HG02885 (cell line): Measurements from ENCODE around the gene CDC26.
A peak's percentile ranks its signal among the peaks of the same experiment; 100 is the strongest.

Experiments used
- ATAC-seq: cut with Tn5 transposase; IDR thresholded peaks from one replicate; pipeline ENCODE4 v1.9.1; 2021; ENCODE audit warnings: mild to moderate bottlenecking; ENCODE audit not compliant: unreplicated experiment, poor library complexity

CDC26 gene

DNA sequence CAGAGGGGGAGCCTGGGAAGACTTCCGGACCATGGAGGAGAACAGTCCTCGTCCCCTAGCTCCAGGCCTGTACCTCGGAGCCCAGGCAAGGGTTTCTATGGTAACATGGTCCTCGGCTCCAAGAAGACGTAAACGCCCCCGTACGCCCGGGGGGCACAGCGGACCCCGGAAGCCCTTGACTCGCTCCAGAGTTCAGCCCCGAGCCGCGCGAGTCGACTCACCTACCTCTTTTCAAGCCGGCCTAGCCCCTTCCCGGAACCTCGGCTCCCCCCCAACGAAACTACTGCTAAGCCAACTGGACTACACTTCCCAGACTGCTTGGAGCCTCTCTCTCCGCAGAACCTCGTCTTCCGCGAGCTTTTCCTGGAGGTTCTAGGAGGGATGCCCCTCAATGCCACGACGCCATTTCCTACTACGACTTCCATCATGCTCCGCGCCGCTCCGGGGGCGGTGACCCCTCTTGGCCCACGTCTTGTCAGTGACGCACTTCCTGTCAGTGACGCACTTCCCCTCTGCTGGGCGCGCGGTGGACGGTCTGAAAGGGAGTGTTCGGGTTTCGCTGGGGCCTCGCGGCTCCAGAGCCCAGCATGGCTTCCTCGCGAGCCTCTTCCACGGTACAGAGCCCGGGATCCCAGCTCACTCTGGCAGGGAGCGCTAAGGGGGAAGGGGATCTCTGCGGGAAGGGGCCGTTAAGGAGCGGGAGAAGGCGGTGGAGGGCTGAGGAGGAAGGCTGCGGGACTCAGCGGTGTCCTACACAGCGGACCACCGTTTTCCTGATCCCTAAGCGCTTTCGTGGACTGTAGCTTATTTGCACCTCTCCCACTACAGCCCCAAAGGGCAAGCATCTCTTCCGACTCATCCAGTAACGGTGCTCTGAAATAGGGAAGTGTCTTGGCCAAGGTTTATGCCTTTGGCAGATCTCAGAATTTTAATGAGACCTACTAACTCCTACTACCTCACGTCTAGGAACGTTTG is at the start of gene CDC26, which contains the start of gene PRPF4:
CDC26 (minus strand) TSS at position 416 of the 975 bp plus-strand sequence. CDS start 3,065 bp downstream, outside the sequence.
PRPF4 (plus strand) TSS at position 502 of the 975 bp plus-strand sequence; CDS start at position 588, 86 bp downstream.
- peak; percentile 97 for ATAC-seq

DNA sequence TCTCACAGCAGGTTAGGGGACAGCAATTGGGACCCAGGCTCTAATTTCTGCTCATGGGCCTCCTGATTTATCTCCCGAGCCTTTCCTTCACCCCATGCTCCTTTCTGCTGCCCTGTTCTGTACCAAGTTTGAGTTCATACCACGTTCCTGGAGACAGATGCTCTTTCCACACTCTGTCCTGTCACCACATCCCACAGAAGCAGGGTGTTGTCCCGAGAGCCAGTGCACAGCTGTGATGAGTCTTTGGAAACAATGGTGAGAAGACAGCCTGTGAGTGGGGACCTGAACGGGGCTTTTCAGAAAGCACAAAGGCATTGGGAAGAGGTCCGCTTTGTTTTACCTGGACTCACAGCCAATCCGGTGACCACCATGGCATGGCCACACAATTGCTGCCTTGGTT is 47.3 kb upstream of the CDC26 start:
- ATAC-seq, result no peak

DNA sequence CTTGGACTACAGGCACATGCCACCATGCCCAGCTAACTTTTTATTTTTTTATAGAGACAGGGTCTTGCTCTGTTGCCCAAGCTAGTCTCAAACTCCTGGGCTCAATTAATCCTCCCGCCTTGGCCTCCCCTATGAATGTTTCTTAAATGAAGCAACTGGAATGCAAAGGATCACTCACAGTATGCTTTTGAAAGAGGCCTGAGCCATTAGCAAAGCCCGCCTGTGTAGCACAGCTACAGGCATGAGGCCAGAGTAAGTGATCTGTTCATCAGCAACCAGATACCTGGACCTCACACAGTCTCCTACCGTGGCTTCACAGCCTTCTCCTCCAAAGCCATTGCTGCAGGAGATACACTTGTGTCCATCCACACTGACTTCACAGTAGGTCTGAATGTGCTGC is 44.7 kb upstream of the CDC26 start:
- ATAC-seq, result no peak

DNA sequence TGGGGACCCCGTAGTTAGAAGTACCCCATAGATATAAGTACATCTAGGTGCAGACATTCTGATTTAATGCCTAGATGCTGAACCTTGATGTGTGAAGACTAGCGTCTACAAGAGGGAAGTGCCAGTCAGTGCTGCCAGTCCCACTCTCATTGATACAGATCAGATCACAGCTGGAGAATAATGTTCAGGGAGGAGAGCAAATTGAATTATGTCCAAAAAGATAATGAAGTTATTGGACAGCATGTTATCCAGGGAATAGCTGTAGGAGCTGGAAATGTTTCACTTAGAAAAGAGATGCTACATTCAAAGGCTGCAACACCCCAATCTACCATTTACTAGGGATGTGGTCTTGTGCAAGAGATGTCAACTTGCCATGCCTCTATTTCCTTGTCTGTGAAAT is 43.7 kb upstream of the CDC26 start:
- ATAC-seq, result no peak

DNA sequence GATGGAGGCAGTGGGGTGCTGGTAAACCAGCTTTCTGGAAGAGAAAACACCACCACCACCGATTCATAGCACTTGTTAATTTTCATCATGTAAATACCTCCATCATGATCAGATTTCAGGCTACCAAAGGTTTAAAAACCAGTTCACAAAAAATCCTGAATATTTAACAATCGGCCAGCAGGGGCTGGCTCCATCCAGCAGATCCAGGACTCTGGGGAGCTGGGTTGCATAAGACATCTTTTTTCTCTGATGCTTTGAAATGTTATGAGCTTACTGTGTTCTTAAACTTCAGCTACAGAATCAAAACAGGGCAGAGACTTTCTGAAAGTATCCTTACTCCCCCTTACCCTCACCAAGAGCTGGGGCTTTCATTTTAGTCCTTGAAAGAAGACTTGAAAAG is 42.4 kb upstream of the CDC26 start:
- ATAC-seq, result no peak

DNA sequence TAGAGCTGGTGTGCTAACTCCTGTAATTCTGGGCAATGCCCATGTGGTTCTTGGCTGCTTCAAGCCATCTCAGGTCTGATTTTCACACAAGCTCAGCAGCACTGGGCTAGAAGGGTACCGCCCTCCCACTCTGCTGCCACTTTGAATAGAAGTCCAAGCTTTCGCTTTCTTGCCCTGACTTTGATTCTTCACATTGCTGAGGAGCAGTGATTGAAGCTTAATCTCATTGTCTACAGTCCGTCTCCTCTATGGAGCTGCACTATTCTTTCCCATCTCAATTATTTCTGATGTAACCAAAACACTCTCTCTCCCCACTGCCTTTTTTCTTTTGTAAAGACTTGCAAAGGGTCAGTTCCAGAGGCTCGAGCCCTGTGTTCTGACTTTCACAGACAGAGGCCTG is 40.7 kb upstream of the CDC26 start:
- no peak for ATAC-seq

DNA sequence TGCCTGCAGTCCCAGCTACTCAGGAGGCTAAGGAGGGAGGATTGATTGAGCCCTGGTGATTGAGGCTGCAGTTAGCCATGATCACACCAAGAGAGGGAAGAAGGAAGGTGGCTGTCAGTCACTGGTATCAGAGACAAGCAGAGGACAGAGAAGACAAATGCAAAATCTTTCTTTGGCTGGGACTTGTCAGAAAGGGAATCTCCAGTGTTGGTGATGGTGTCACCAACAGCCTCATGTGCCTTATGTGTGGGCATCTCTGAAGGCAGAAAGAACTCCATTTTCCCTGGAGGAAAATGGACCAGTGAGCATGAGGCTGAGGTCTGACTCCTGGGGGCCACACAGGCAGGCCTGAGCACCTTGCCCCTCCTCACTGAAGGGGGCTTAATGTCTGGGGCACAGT is 39.9 kb upstream of the CDC26 start:
- no peak for ATAC-seq

DNA sequence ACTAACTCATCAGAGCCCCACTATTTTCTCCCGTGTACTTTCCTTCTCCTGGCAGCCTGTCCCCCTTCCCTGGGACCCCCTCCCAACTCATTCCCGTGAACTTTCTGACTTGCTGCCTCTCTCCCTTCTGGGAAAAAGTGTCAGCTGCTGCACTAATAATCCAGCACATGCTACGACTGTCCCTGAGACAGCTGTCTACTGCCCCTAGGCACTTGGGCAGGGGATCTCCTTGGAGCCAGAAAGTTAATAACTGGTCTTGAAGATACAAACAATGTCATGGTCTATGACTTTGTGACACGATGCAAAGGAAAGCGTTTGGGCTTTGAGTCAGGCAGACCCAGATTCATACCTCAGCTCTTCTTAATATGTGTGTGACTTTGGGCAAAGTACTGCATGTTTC is 37.9 kb upstream of the CDC26 start:
- no peak for ATAC-seq

DNA sequence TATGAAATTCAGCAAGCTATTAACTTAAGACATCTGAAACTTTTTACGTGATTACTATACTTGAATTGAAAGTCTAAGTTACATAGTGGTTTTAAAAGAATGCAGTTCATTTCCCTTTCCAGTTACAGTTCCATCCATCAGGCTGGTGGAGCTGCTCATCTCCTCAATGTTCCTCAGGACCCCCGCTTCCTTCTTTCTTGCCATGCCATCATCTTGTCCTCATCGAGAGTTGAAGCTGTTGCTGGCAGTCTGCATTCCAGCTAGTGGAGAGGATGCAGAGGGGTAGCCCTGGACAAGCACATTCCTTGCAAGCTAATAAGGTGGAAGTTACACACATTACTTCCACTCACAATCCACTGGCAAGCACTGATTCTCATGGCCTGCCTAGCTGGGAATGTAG is 36.6 kb upstream of the CDC26 start:
- no peak for ATAC-seq

DNA sequence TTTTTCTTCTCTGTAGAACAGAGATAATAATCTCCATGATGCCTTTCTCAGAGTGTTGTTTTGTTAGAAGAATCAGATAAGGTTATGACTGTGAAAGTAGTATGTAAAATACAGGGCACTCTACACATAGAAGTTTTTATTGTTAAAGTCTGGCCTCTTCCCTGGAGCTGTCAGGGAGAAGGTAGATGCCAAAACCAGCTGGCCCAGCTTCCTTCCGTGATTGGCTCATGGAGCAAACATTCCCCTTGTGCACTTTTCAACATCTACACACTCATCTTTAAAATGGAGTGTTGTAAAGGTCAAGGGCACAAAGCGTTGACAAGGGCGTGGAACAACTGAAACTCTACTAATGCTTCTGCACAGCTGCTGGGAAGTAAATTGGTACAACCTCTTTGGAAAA is 35.2 kb upstream of the CDC26 start:
- no peak for ATAC-seq

DNA sequence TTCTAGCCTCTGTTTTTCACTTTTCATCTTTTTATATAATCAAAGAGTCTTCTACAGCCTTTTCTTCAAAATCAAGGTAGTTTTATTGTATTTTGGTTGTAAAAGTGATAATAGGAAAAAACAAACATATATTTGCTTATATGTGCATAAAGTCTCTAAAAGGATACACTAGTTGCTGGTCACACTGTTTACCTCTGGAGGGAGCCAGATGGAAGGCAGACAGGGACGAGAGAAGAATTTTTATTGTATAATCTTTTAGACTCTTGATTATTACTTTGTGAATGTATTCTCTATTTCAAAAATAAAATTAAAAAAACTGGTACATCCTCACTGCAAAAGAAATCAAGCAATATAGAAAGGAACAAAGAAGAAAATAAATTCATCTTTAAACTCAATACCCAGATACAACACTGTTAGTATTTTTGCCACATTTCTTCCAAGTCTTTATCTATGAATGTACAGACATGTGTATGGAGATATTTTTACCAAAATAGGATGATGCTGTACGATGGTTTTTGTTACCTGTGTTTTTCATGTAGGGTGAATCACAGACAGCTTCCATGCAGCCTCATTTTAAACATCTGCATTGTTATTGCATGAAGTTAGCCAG is 33.9 kb upstream of the CDC26 start:
- ATAC-seq, result no peak

DNA sequence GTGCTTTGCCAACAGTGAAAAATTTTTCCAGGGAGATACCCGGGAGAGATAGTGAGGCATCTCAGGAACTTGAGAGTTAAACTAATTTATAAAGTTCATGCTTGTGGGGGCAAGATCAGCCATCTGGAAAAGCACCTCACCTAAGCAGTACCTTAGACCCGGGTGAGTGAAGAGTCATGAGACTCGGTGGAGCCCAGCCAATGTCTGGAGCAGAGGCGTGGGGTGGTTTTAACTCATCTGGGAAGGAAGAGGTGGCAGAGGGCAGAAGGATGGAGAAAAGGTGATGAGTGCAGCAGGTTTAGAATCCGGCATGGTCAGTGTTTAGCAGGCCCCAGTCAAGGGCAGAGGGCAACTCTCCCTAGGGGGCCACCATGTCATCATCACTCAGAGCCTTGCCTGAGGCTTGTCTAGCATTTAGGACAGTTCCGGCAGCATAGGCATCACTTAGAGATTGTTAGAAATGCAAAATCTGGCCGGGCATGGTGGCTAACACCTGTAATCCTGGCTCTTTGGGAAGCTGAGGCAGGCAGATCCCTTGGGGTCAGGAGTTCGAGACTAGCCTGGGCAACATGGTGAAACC is 32.1 kb upstream of the CDC26 start:
- no peak for ATAC-seq

DNA sequence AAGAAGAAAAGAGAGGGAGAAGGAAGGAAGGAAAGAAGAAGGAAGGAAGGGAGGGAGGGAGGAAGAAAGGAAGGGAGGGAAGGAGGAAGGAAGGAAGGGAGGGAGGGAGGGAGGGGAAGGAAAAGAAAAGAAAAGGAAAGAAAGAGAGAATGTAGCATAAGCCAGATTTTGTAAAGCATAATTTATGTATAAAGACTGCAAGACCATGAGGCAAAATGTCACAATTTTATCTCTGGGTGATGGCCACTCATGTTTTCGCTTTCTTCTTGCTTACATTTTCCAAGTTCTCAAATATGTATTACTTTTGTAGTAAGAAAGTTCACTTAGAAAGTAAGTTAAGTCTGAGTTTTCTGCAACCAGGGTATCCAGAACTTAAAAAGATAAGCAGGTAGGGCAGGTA is 31.2 kb upstream of the CDC26 start:
- no peak for ATAC-seq

DNA sequence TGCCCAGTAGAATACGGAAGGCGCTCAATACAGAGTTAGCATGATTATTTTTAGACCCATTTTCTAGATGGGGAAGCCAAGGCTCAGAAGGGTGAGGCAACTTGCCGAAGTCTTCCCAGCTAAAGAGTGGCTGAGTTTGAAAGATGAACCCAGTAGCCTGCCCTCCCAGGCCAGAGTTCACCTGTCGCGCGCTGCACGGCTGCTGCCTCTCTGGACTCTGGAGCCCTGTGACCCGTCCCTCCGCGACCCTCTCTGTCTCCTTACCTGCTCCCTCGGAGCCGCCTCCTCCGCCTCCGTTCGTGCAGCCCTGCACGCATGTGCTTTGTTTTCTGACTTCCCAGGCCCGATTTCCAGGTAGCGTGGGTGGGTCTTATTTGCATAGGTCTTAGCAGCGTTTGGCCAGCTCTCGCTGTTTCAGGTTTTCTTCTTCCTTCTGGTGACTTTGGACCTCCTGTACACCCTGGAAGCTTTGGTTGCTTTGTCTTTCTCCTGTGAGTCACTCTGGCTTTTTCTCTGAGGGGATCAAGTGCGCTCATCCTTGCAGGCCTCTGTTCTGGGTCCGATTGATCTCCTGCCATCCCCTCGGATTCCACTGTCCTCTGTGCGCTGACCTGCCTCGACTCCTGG is 27.5 kb upstream of the CDC26 start, which contains the start of gene RNF183:
RNF183 (minus strand) TSS at position 585 of the 627 bp plus-strand sequence. CDS start 5,192 bp downstream, outside the sequence.
- no peak for ATAC-seq

DNA sequence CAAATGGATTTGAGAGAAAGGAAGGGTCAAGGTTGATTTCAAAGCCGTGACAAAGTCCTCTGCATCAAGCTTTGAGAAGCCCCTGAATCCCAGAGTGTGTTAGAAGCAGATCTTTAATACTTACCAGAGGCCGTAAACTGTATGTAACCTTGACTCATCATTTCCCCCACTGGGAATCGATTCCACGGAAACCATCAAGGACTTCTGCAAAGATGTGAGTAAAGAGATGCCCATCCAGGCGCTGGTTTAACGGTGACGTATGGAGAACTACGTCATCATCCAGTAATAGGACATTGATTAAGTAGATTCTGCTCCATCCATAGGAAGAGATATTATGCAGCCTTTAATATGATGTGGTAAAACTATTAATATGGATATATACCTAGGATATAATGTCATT is 26.2 kb upstream of the CDC26 start:
- no peak for ATAC-seq

DNA sequence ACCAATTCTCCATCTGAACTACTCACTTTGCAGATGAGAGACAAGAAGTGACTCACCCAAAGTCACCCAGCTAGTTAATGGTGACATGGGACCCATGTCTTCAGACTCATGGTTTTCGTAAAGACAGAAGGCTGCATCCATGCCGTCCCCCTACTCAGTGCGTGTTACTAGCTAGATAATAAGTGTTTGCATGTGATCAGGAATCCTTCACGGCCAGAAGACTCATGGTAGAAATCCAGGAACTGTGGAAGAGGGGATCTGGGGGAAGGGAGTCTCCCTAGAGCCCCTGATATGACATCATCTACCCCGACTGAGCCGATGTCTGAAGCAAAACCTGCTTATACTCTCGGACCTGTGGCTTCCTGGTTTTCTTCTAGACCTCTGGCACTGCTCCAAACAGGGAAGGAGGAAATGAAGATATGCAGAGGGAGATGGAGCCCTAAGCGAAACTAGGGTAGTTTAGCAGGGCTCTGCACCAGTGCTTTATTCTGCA is 24.5 kb upstream of the CDC26 start:
- no peak for ATAC-seq

DNA sequence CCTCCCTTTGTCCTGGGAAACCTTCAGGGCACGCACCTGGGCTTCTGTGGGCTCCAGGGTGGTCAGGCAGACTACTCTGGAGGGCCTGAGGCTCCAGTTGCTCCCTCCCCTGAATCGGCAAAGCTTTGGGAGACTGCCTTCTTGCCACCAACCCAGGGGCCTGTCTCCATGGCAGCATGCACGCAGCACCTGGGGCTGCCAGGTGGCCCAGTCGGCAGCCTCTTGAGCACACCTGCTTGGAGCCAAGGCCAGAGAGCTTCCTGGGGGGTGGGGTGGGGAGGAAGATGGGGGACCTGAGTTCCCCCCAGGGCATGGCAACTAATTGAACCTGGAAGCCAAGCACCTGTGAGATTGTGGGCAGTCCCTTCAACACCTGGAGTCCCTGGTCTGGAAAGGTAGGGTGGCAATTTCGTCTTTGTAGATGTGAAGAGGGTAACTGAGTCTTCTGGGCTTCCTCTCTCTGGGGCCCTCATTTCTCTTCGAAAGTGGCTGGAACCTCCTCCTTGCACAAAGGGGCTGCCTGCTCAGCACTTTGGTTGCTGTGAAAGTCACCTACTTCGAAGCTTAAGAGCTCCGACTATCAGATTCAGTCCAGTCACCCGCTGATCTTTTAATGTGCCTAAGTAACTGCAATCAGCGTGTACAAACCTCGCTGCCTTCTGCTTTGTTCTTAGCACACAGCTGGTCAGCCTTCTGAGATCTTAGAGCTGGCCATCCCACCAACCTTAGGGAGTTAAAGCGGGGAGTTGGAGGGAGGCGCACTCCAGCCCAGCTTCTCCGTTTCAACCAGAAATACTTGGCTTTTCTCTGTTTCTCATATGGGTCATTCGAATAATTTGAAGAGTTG is 23.8 kb upstream of the CDC26 start:
- ATAC-seq, result no peak

DNA sequence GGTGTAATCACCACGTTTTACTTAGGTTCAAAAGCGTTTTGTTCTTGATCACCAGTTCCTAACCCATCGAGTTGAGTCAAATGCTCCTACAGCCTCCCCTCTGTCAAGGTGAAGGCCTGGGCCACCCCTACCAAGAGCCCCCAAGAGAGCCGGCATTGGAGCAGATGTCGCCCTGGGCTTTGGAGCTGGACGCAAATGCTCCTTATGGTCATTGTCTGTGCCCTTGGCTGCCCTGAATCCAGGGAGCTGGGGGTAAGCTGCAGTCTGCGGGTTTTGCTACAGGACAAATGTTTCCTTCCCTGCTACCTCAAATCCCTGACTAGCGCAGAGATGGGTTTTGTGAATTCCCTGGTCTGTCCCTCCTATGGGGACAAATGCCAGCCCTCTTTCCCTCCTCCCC is 22.9 kb upstream of the CDC26 start:
- ATAC-seq, result no peak

DNA sequence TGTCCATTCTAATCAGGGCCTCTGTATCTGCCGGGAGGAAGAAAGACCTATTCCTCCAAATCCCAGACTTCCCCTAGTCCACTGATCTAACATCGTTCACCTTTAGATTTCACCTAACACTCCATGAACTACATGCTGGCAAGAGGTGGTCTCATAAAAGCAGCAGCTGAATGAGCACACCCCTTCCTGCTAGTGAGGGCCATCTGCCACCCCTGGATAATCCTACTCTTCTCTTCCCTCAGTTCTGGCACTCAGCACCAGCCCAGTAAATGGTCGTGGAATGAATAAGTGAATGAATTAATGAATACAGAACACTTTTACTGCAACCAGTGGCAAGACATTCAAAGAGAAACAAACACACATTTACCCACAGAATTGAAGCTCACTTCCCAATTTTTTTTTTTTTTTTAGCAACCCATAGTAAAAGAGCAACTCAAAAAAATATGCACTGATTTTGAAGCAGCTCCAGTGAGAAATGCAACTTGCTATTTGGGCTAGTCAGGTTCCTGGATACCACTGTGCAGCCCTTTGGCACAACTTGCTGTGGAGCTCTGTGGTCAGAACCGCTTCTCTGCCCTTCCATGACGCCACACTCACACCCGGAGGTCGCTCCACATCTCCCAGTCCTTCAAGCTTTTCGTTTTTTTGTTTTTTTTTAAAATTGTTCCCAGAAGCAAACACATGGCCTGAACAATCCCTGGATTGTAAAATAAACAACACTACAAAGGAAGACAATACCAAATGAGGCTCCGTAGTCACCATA is 21.6 kb upstream of the CDC26 start:
- ATAC-seq, result no peak
